Left lung (tissue), 10 donors: ENCODE results near the gene PDCD7. TPM values are rescaled to one million over a fixed set of nuclear protein-coding genes. Genes with fewer than 3 reads are reported as not detected.
"Not testable (repeated sequence)": the region's sequence is repeated elsewhere in the genome, so short reads cannot be mapped to it uniquely, and the experiment has no call there.

Source experiments
- ATAC-seq: fragments of 200-7000 bp; cut with Tn5 transposase; one replicate; pipeline ENCODE4 v1.9.1; 2020; ENCODE audit warnings: moderate library complexity
- DNase-seq, 4 donors: peaks; one replicate each; pipeline ENCODE4 v3.0.0-alpha.2; 2013 to 2020
- H3K27ac ChIP-seq, 2 donors: fragments of 200-600 bp; sonication (generic) in 1 of 2; one replicate each; pipeline versions ENCODE4 v1.5.0 to v1.8.0; 2020 to 2021
- H3K27me3 ChIP-seq, 2 donors: fragments of 200-600 bp; sonication (generic) in 1 of 2; one replicate each; pipeline versions ENCODE4 v1.5.0 to v1.8.0; 2020 to 2021
- H3K36me3 ChIP-seq, 2 donors: fragments of 200-600 bp; sonication (generic) in 1 of 2; one replicate each; pipeline versions ENCODE4 v1.5.0 to v1.8.0; 2020 to 2021
- H3K4me1 ChIP-seq, 2 donors: fragments of 200-600 bp; one replicate each; pipeline ENCODE4 v1.8.0; 2021
- H3K4me3 ChIP-seq, 2 donors: fragments of 200-600 bp; sonication (generic) in 1 of 2; one replicate each; pipeline versions ENCODE4 v1.5.0 to v1.8.0; 2020 to 2021; ENCODE audit warnings: mild to moderate bottlenecking in 1 of 2
- H3K9me3 ChIP-seq, 2 donors: fragments of 200-600 bp; sonication (generic) in 1 of 2; one replicate each; pipeline versions ENCODE4 v1.5.0 to v1.8.0; 2020 to 2021
- intact Hi-C, 2 donors: fragments of 100-400 bp; cut with DNase I; formaldehyde crosslinking; loops; one replicate each; pipeline versions ENCODE4 v1.11.2 to v1.14.2; 2022
- polyA plus RNA-seq, 6 donors: library from polyadenylated mRNA; unstranded; fragments of 120-200 nt; gene quantifications; one replicate each; pipeline ENCODE4 v1.2.1, GENCODE V29; 2013; ENCODE audit not compliant: insufficient read length in 6 of 6
- total RNA-seq, 2 donors: library from RNA; stranded (reverse); fragmentation: NEBNext Ultra II Directional; extraction: Animal tissue kit (Norgen Biotek cat#: 25700); gene quantifications; one replicate each; pipeline ENCODE4 v1.2.1, GENCODE V29; 2021
- TF ChIP-seq, protein P1 (sequence below), 2 donors: fragments of 200-600 bp; sonication (generic) in 1 of 2; IDR thresholded peaks; one replicate each; pipeline versions ENCODE4 v1.5.0 to v1.8.0; 2021; ENCODE audit warnings: antibody characterized with exemption in 2 of 2
- donor health status: DM: no; HTN: yes; CAD: no.
- donor health status: DM: no; HTN: no; CAD: no.

The PDCD7 gene
- total and polyA plus RNA-seq, 8 donors, result 15.8 to 35.4 (median 33.8) TPM

DNA sequence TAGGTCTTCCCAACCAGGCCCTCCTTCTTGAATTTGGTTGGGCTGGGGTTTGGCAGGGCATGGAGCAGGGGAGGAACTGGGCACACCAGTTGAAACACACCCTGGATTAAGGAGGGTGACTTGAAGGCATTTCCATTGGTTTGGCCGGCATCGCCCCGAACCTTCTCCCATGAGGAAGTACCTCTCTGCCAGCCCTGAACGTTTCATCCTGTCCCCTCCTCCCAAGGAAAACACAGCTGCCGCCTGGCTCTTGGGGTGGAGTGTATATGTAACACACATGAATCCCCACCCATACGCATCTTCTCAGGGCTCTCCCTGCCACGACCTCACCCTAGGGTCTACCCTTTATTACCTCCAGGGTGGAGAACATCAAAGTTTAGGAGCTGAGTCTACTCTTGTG is 33.2 kb downstream of the PDCD7 start:
- no peaks in the 10 kb centered on the region for H3K27me3 ChIP-seq
- no peak overlapping the region for H3K27ac ChIP-seq
- H3K36me3 ChIP-seq, result peaks cover 3 to 73% of the 10 kb centered on the region in 2 donors
- no peaks in the 10 kb centered on the region for H3K9me3 ChIP-seq
- intact Hi-C loops, result no loop called here
- H3K4me1 ChIP-seq, result no peaks in the 10 kb centered on the region
- TF ChIP-seq, protein P1, sequence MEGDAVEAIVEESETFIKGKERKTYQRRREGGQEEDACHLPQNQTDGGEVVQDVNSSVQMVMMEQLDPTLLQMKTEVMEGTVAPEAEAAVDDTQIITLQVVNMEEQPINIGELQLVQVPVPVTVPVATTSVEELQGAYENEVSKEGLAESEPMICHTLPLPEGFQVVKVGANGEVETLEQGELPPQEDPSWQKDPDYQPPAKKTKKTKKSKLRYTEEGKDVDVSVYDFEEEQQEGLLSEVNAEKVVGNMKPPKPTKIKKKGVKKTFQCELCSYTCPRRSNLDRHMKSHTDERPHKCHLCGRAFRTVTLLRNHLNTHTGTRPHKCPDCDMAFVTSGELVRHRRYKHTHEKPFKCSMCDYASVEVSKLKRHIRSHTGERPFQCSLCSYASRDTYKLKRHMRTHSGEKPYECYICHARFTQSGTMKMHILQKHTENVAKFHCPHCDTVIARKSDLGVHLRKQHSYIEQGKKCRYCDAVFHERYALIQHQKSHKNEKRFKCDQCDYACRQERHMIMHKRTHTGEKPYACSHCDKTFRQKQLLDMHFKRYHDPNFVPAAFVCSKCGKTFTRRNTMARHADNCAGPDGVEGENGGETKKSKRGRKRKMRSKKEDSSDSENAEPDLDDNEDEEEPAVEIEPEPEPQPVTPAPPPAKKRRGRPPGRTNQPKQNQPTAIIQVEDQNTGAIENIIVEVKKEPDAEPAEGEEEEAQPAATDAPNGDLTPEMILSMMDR (IDR thresholded peaks at IDR 0.05), result no peak
- no peak overlapping the region for H3K4me3 ChIP-seq
- DNase-seq (no peak), ATAC-seq (no peak)

GRCh38 chr15:65099801-65100200 is 33.8 kb downstream of the PDCD7 start:
- not testable (repeated sequence) for H3K27ac ChIP-seq, H3K4me3 ChIP-seq, H3K9me3 ChIP-seq, DNase-seq, ATAC-seq, H3K4me1 ChIP-seq, H3K27me3 ChIP-seq
- H3K36me3 ChIP-seq, result peaks cover 3 to 67% of the 10 kb centered on the region in 2 donors
- intact Hi-C loops, result loop anchor here in 1 of 2 donors (10.0 kb wide), 1 partner anchor 65 kb away; no protein-coding TSS in a partner anchor

DNA sequence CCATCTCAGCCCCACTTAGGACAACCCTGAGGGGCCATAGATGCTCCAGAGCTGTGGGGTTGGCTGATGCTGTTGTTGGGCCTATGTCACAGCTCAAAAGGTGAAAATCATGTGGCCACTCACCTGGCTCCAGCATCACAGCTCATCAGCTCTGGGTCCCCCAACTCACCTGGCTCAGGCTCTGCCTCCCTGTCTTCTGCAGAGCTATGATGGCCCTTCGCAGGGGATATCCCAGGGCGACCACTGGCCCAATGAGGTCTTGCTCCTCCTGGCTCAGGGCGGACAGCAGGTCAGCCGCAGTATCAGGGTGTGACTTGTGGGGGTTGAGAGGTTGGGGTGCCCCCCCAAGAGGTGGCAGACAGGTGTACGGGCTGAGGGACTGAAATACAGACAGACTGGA is 34.3 kb downstream of the PDCD7 start:
- H3K27ac ChIP-seq, result no peak overlapping the region
- ATAC-seq (no peak), DNase-seq (no peak)
- H3K4me3 ChIP-seq, result no peak overlapping the region
- TF ChIP-seq, protein P1 (IDR thresholded peaks at IDR 0.05), result no peak
- H3K4me1 ChIP-seq, result no peaks in the 10 kb centered on the region
- no peaks in the 10 kb centered on the region for H3K27me3 ChIP-seq
- no peaks in the 10 kb centered on the region for H3K9me3 ChIP-seq
- intact Hi-C loops, result loop anchor here in 1 of 2 donors (10.0 kb wide), 1 partner anchor 65 kb away; no protein-coding TSS in a partner anchor
- peaks cover 3 to 62% of the 10 kb centered on the region in 2 donors for H3K36me3 ChIP-seq

DNA sequence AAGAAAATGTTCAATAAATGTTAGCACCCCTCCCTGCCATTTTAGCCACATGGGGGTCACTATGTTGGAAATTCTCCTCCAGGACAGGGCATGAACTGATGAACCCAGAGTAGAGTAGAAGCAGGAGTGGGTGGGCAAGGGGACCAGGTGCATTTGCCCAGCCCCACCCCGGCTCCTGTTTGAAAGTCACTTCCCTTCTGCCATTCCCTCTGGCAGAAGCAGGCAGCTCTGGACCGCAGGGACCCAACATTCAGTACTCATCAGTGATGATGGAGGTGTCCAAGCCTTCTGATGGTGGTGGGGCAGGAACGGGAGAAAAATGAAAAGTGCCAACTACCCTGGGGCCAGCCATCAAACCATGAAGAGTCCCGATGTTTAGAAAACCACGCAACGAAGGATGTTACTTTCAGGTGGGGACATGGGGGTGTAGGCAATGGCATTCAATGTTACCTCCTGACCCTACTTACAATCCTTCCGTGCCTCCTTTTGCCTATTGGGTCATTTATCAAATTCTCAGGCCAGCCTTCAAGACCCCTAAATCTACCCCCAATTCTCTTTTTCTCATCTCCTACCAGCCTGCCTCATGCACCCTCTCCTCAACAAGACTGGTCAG is 35.9 kb downstream of the PDCD7 start:
- H3K9me3 ChIP-seq, result no peaks in the 10 kb centered on the region
- peaks cover 3 to 57% of the 10 kb centered on the region in 2 donors for H3K36me3 ChIP-seq
- no peaks in the 10 kb centered on the region for H3K27me3 ChIP-seq
- no peak overlapping the region for H3K27ac ChIP-seq
- H3K4me3 ChIP-seq, result no peak overlapping the region
- DNase-seq, result no peak
- intact Hi-C loops, result loop anchor here in 1 of 2 donors (10.0 kb wide), 1 partner anchor 63 kb away; no protein-coding TSS in a partner anchor
- ATAC-seq, result no peak
- TF ChIP-seq, protein P1 (IDR thresholded peaks at IDR 0.05), result no peak
- H3K4me1 ChIP-seq, result no peaks in the 10 kb centered on the region

DNA sequence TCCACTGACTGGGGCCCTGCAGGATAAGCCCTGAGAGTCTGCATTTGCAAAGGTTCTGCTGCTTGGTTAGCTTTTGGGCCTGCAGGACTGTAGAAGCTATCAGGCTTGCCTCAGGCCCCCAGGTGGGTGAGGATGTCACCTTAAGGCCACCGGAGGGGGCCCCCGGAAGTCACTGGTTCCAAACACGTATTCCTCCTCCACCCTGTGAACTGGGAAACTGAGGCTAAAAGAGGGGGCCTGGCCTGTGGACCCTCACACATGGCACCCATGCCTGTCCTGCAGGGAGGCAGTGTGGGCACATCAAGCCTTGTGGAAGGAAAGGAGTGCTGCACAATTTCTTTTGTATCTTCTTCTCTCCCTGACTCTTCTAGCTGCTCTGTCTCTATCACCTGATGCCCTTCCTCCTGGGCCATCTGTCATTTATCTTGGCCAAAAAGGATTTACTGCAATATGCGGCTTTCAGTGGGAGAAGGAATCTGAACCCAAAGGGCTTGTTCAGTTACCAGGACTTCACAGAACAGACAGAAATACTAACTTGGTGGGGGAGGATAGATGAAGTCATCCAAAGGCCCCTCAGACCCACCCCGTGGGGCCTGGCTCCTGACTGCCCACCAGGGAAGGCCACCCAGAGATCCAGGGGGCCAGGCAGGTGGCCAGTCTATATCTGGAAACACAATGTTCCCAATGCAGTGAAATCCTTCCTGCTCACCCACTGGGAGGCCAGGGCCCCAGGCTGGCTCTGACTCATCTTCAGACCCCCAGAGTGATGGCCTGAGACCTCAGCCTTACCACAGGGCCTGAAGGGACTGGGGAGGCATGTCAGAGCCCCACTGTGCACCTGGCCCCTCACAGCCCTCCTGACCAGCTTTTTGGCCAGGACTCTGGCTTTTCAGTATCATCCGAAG is 36.9 kb downstream of the PDCD7 start:
- DNase-seq (no peak), ATAC-seq (no peak)
- H3K27me3 ChIP-seq, result no peaks in the 10 kb centered on the region
- H3K4me3 ChIP-seq, result no peak overlapping the region
- H3K9me3 ChIP-seq, result no peaks in the 10 kb centered on the region
- TF ChIP-seq, protein P1 (IDR thresholded peaks at IDR 0.05), result no peak
- intact Hi-C loops, result loop anchor here in 1 of 2 donors (10.0 kb wide), 1 partner anchor 62 kb away; no protein-coding TSS in a partner anchor
- peaks cover 3 to 47% of the 10 kb centered on the region in 2 donors for H3K36me3 ChIP-seq
- no peaks in the 10 kb centered on the region for H3K4me1 ChIP-seq
- H3K27ac ChIP-seq, result no peak overlapping the region
